ENCODE results near the gene CYP3A7. TPM values are rescaled to one million over a fixed set of nuclear protein-coding genes. Genes with fewer than 3 reads are reported as not detected.
A peak's percentile ranks its signal among the peaks of the same experiment; 100 is the strongest.

Gene CYP3A7
- total RNA-seq, 1 donor, result not detected

GRCh38 chr7:99685129-99685758 is 49.8 kb downstream of the CYP3A7 start:
- DNase-seq (ENCODE audit: low read depth), result no peak
- H3K4me3 ChIP-seq (ENCODE audit: low read depth, low read length), result no peak overlapping the region
- TF ChIP-seq, protein P1, sequence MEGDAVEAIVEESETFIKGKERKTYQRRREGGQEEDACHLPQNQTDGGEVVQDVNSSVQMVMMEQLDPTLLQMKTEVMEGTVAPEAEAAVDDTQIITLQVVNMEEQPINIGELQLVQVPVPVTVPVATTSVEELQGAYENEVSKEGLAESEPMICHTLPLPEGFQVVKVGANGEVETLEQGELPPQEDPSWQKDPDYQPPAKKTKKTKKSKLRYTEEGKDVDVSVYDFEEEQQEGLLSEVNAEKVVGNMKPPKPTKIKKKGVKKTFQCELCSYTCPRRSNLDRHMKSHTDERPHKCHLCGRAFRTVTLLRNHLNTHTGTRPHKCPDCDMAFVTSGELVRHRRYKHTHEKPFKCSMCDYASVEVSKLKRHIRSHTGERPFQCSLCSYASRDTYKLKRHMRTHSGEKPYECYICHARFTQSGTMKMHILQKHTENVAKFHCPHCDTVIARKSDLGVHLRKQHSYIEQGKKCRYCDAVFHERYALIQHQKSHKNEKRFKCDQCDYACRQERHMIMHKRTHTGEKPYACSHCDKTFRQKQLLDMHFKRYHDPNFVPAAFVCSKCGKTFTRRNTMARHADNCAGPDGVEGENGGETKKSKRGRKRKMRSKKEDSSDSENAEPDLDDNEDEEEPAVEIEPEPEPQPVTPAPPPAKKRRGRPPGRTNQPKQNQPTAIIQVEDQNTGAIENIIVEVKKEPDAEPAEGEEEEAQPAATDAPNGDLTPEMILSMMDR (IDR thresholded peaks at IDR 0.05; ENCODE audit: insufficient read depth, low read length), result no peak

DNA sequence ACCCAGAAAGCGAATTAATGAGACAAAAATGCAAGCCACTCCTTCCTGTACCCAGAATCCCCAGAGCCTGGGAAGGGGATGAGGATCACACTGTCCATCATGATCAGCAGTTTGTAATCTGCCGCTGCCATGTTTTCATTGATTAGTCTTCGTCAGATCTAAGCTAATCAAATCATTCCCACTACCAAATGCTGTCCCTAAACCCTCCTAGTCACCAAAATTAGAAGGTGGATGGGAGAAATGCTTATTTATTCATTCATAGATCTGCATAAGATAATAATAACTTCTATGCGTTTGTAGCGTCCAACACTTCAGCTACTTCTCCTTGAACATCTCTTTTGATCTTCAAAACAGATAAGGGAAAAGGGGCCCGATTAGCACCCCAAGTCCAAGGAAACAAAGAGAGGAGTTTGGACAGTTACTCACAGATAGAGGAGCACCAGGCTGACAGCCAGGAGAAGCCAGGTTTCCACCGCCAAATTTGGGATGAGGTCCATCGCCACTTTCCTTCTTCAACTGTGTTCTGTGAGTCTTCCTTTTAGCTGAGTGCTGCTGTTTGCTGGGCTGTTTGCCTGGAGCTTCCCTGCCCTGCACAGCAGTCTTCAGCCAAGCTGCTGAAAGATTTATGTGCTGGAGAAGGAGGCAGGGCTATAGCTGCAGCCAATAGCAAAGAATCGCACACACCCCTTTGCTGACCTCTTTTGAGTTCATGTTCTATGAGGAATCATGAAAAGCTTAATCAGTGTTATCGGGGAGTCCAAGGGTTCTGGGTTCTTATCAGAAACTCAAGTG is 55.4 kb downstream of the CYP3A7 start, which contains the start of gene CYP3A5:
Gene CYP3A5, minus strand, starts transcription at position 597 of the 792 bp plus-strand sequence. Its CDS starts 100 bp downstream, at position 497.
- H3K4me3 ChIP-seq (ENCODE audit: low read depth, low read length), result no peak within 1 kb of the TSS

GRCh38 chr7:99679032-99679399 is 56.0 kb downstream of the CYP3A7 start:
- no peak overlapping the region for H3K4me3 ChIP-seq (ENCODE audit: low read depth, low read length)
- no peak for DNase-seq (ENCODE audit: low read depth)
- TF ChIP-seq, protein P1 (IDR thresholded peaks at IDR 0.05; ENCODE audit: insufficient read depth, low read length), result no peak

More for the DNA sequence above, 55.4 kb downstream of the CYP3A7 start, which contains the start of gene CYP3A5:
- peak; percentile 55 for DNase-seq (ENCODE audit: low read depth)
- TF ChIP-seq, protein P1 (IDR thresholded peaks at IDR 0.05; ENCODE audit: insufficient read depth, low read length), result no peak

- DNase-seq (ENCODE audit: low read depth), result no peak
- no peak overlapping the region for H3K4me3 ChIP-seq (ENCODE audit: low read depth, low read length)
- TF ChIP-seq, protein P1 (IDR thresholded peaks at IDR 0.05; ENCODE audit: insufficient read depth, low read length), result no peak
These were observed 57.3 kb downstream of the CYP3A7 start for GRCh38 chr7:99677648-99678045.

- no peak overlapping the region for H3K4me3 ChIP-seq (ENCODE audit: low read depth, low read length)
- no peak for DNase-seq (ENCODE audit: low read depth)
- TF ChIP-seq, protein P1 (IDR thresholded peaks at IDR 0.05; ENCODE audit: insufficient read depth, low read length), result no peak
These were observed 57.9 kb downstream of the CYP3A7 start for GRCh38 chr7:99677013-99677647.

GRCh38 chr7:99674995-99675742 is 59.8 kb downstream of the CYP3A7 start:
- H3K4me3 ChIP-seq (ENCODE audit: low read depth, low read length), result no peak overlapping the region
- DNase-seq (ENCODE audit: low read depth), result no peak
- TF ChIP-seq, protein P1 (IDR thresholded peaks at IDR 0.05; ENCODE audit: insufficient read depth, low read length), result no peak

Data from fibroblast of the aortic adventitia (primary cell).